Naive thymus-derived CD4-positive, alpha-beta T cell (primary cell): Measurements from ENCODE around the gene MEAK7. TPM values are rescaled to one million over a fixed set of nuclear protein-coding genes. Genes with fewer than 3 reads are reported as not detected.
"Not testable (repeated sequence)": the region's sequence is repeated elsewhere in the genome, so short reads cannot be mapped to it uniquely, and the experiment has no call there.

ENCODE experiments used
- ATAC-seq: fragments of 150-1000 bp; cut with Tn5 transposase; 2 replicates; pipeline ENCODE4 v1.10.0; 2021; ENCODE audit warnings: mild to moderate bottlenecking, moderate library complexity
- CTCF ChIA-PET: fragments of 350-600 bp; sonication (Branson Sonifier 250); formaldehyde crosslinking; loops from one replicate; lab custom pipeline; 2021; ENCODE audit warnings: antibody characterized with exemption; lab: Charles Lee
- POLR2A ChIA-PET: fragments of 350-600 bp; sonication (Branson Sonifier 250); formaldehyde crosslinking; loops from one replicate; lab custom pipeline; 2021; ENCODE audit warnings: antibody characterized with exemption, inconsistent platforms; lab: Charles Lee
- DNase-seq, 9 donors: peaks; one replicate each; pipeline versions ENCODE4 v3.0.0 to v3.0.0-alpha.2; 2020 to 2022; ENCODE audit warnings: mixed read lengths in 1 of 9
- H3K27ac ChIP-seq: one replicate; pipeline ENCODE4 v1.7.0; 2013; ENCODE audit warnings: mild to moderate bottlenecking, low read depth, low read length, moderate library complexity
- H3K27me3 ChIP-seq, 2 donors: one replicate each; pipeline ENCODE4 v1.7.0; 2013; ENCODE audit warnings: low read length in 2 of 2, mild to moderate bottlenecking in 2 of 2, moderate library complexity in 2 of 2; ENCODE audit not compliant: control insufficient read depth in 2 of 2, insufficient read depth in 2 of 2
- H3K36me3 ChIP-seq, 3 experiments: 1 replicate in 2 of 3; 2 replicates in 1 of 3; pipeline ENCODE4 v1.7.0; 2013; ENCODE audit warnings: low read length in 3 of 3, mild to moderate bottlenecking in 3 of 3, moderate library complexity in 1 of 3; ENCODE audit not compliant: insufficient read depth in 3 of 3, control insufficient read depth in 2 of 3
- H3K4me1 ChIP-seq, 2 donors: one replicate each; pipeline ENCODE4 v1.7.0; 2013; ENCODE audit warnings: low read length in 2 of 2, mild to moderate bottlenecking in 2 of 2, moderate library complexity in 1 of 2; ENCODE audit not compliant: control insufficient read depth in 2 of 2, insufficient read depth in 2 of 2
- H3K4me3 ChIP-seq: 2 replicates; pipeline ENCODE4 v1.7.0; 2013; ENCODE audit warnings: mild to moderate bottlenecking, low read length
- H3K9me3 ChIP-seq, 3 experiments: 1 replicate in 2 of 3; 2 replicates in 1 of 3; pipeline ENCODE4 v1.7.0; 2013; ENCODE audit warnings: low read length in 3 of 3; ENCODE audit not compliant: control insufficient read depth in 2 of 3
- H3K27ac Mint-ChIP-seq, 9 donors: one replicate each; pipeline ENCODE4 v1.8.0; 2020 to 2022; ENCODE audit warnings: mixed read lengths in 9 of 9, mild to moderate bottlenecking in 8 of 9, moderate library complexity in 5 of 9, inconsistent platforms in 2 of 9
- H3K27me3 Mint-ChIP-seq, 5 donors: one replicate each; pipeline ENCODE4 v1.8.0; 2021 to 2022; ENCODE audit warnings: mixed read lengths in 5 of 5, mild to moderate bottlenecking in 1 of 5
- H3K36me3 Mint-ChIP-seq, 5 donors: one replicate each; pipeline ENCODE4 v1.8.0; 2020 to 2022; ENCODE audit warnings: mixed read lengths in 5 of 5, mild to moderate bottlenecking in 3 of 5, inconsistent platforms in 1 of 5
- H3K4me1 Mint-ChIP-seq, 7 donors: one replicate each; pipeline ENCODE4 v1.8.0; 2020 to 2022; ENCODE audit warnings: mixed read lengths in 7 of 7, mild to moderate bottlenecking in 3 of 7, inconsistent platforms in 1 of 7
- H3K4me3 Mint-ChIP-seq, 10 donors: one replicate each; pipeline ENCODE4 v1.8.0; 2020 to 2022; ENCODE audit warnings: mild to moderate bottlenecking in 10 of 10, mixed read lengths in 10 of 10, moderate library complexity in 6 of 10, inconsistent platforms in 2 of 10
- H3K9me3 Mint-ChIP-seq, 11 donors: one replicate each; pipeline ENCODE4 v1.8.0; 2020 to 2022; ENCODE audit warnings: mixed read lengths in 11 of 11, mild to moderate bottlenecking in 4 of 11, inconsistent platforms in 1 of 11, moderate library complexity in 1 of 11
- intact Hi-C, 2 donors: fragments of 100-400 bp; cut with micrococcal nuclease; formaldehyde crosslinking; loops; one replicate each; pipeline ENCODE4 v1.15.1; 2023
- polyA plus RNA-seq, 2 donors: library from polyadenylated mRNA; unstranded; fragments of 300-500 nt; fragmentation: Illumina TruSeq; gene quantifications; one replicate each; pipeline ENCODE4 v1.2.3, GENCODE V29; 2021
- total RNA-seq, 6 experiments: library from RNA in 5 of 6; stranded (reverse) in 5 of 6; gene quantifications; 1 replicate in 5 of 6; 2 replicates in 1 of 6; pipeline ENCODE4 v1.2.3 and lab custom pipeline; 2021 to 2026

The MEAK7 gene
- total and polyA plus RNA-seq, 7 experiments from 2014 or later: 4.0 to 56.1 (median 9.3) TPM

GRCh38 chr16:84518220-84518619, 13.8 kb upstream of the MEAK7 start:
- H3K36me3 ChIP-seq, H3K4me3 ChIP-seq, H3K9me3 ChIP-seq, DNase-seq, ATAC-seq, H3K27me3 Mint-ChIP-seq, H3K9me3 Mint-ChIP-seq, H3K27me3 ChIP-seq: not testable (repeated sequence)
- CTCF ChIA-PET: interaction anchor here (0.8 to 3.5 kb wide), 7 partner anchors 9 to 104 kb away, joined by 3 to 18 read pairs (median 4); no protein-coding TSS in a partner anchor
- Mint-ChIP-seq H3K4me3 (peak overlapping the region in 4 of 10 donors; percentile 19 to 58 (median 36)), H3K4me1 (peaks cover 43 to 76% (median 69%) of the 10 kb centered on the region in 7 donors), H3K27ac (peak overlapping the region; percentile 72 to 91 (median 84)), H3K36me3 (peaks cover 0 to 42% (median 0%) of the 10 kb centered on the region in 5 donors)
- peak overlapping the region; percentile 22 for H3K27ac ChIP-seq
- POLR2A ChIA-PET: interaction anchor here (0.7 to 11.8 kb wide), 15 partner anchors 10 to 580 kb away, joined by 3 to 96 read pairs (median 4); partner anchors contain the start of gene COTL1
- H3K4me1 ChIP-seq: peaks cover 54 to 73% of the 10 kb centered on the region in 2 donors
- intact Hi-C loops: loop anchor here in 1 of 2 donors (5.0 to 10.0 kb wide), 3 partner anchors 494 to 1037 kb away; partner anchors contain the start of gene ZDHHC7

GRCh38 chr16:84517366-84517765, 12.9 kb upstream of the MEAK7 start:
- intact Hi-C loops: loop anchor here in 1 of 2 donors (5.0 to 10.0 kb wide), 3 partner anchors 495 to 1037 kb away; partner anchors contain the start of gene ZDHHC7
- CTCF ChIA-PET: interaction anchor here (3.3 kb wide), 1 partner anchor 32 kb away, joined by 8 read pairs; no protein-coding TSS in a partner anchor
- H3K27me3 Mint-ChIP-seq: no peaks in the 10 kb centered on the region
- peaks cover 0 to 37% (median 0%) of the 10 kb centered on the region in 5 donors for H3K36me3 Mint-ChIP-seq
- POLR2A ChIA-PET: interaction anchor here (0.6 to 11.8 kb wide), 9 partner anchors 9 to 581 kb away, joined by 3 to 96 read pairs (median 4); partner anchors contain the start of gene COTL1
- no peaks in the 10 kb centered on the region for H3K9me3 Mint-ChIP-seq
- Histone ChIP-seq H3K36me3 (no peaks in the 10 kb centered on the region), H3K27me3 (no peaks in the 10 kb centered on the region), H3K4me1 (peaks cover 63 to 80% of the 10 kb centered on the region in 2 donors), H3K27ac (no peak overlapping the region), H3K4me3 (no peak overlapping the region), H3K9me3 (no peaks in the 10 kb centered on the region)
- peaks cover 46 to 79% (median 74%) of the 10 kb centered on the region in 7 donors for H3K4me1 Mint-ChIP-seq
- H3K4me3 Mint-ChIP-seq: no peak overlapping the region
- DNase-seq (no peak), ATAC-seq (no peak)
- H3K27ac Mint-ChIP-seq: peak overlapping the region in 8 of 9 donors; percentile 59 to 91 (median 80)

DNA sequence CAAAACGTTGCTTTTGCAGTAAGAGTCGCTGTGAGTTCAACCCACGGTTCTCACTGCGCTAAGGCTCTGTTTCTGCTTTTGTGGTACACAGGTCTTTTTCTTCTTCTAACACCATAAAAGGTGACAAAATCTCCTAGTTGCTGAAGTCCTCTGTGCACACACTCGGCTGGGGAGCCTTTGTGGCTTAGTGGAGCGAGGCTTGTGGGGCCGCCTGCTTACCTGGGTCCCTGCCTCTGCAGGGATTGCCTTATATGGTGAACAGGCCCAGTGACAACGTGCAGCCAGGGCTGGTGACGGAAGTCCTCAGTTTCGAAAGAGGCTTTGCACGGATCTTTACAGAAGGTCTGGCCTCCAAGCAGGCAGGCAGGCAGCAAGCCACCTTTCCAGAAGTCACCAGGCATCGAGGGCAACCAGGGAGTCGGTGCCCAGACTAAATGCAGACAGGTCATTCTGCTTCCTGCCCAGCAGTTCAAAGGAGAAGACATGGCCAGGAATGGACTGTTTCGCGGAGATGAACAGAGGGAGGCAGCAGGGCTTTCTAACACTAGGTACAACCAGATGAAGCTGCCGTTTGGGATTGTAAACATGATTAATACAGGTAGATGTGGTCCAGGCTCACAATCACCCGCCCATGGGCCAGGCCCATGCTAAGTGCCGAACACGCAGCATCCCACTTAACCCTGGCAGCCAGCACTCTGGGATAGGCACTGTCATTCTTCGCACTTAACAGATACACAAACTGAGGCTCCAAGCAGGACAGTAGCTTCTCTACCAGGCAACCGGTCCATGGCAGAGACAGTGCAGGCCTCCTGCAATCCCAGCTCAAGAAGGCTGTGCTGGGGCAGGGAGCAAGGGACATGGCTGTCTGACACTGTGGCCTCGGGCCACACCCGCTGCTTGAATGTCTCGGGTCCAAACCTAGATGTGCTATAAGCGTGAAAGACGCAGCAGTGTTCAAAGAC, 10.7 kb upstream of the MEAK7 start:
- H3K4me1 ChIP-seq: peaks cover 78 to 81% of the 10 kb centered on the region in 2 donors
- Mint-ChIP-seq H3K27ac (peak overlapping the region; percentile 93 to 99 (median 96)), H3K36me3 (peaks cover 0 to 33% (median 0%) of the 10 kb centered on the region in 5 donors), H3K27me3 (no peaks in the 10 kb centered on the region), H3K9me3 (peaks cover 0 to 1% (median 0%) of the 10 kb centered on the region in 11 donors), H3K4me1 (peaks cover 55 to 84% (median 79%) of the 10 kb centered on the region in 7 donors), H3K4me3 (peak overlapping the region; percentile 66 to 86 (median 73))
- POLR2A ChIA-PET: interaction anchor here (0.6 to 11.8 kb wide), 16 partner anchors 10 to 220 kb away, joined by 3 to 96 read pairs (median 6); partner anchors contain the start of genes COTL1 and MEAK7
- H3K9me3 ChIP-seq: no peaks in the 10 kb centered on the region
- intact Hi-C loops: loop anchor here (1.0 to 10.0 kb wide), 10 partner anchors 9 to 1040 kb away; partner anchors contain the start of genes COTL1 (in 1 of the 2), MEAK7 (in 1 of the 2) and ZDHHC7 (in 1 of the 2)
- DNase-seq: peak; percentile 46 to 88 (median 84)
- peak overlapping the region; percentile 29 for H3K4me3 ChIP-seq
- CTCF ChIA-PET: interaction anchor here (0.7 to 11.4 kb wide), 6 partner anchors 9 to 108 kb away, joined by 3 to 129 read pairs (median 8); partner anchors contain the start of gene COTL1
- H3K27me3 ChIP-seq: no peaks in the 10 kb centered on the region
- peak; percentile 93 for ATAC-seq
- peak overlapping the region; percentile 73 for H3K27ac ChIP-seq
- H3K36me3 ChIP-seq: no peaks in the 10 kb centered on the region

GRCh38 chr16:84514295-84514873, 9.9 kb upstream of the MEAK7 start:
- no peaks in the 10 kb centered on the region for H3K27me3 ChIP-seq
- H3K36me3 Mint-ChIP-seq: peaks cover 0 to 33% (median 0%) of the 10 kb centered on the region in 5 donors
- CTCF ChIA-PET: interaction anchor here (0.7 to 11.4 kb wide), 6 partner anchors 9 to 109 kb away, joined by 3 to 129 read pairs (median 8); partner anchors contain the start of gene COTL1
- H3K27me3 Mint-ChIP-seq: no peaks in the 10 kb centered on the region
- H3K27ac ChIP-seq: peak overlapping the region; percentile 73
- POLR2A ChIA-PET: interaction anchor here (0.6 to 11.8 kb wide), 16 partner anchors 9 to 221 kb away, joined by 3 to 96 read pairs (median 5); partner anchors contain the start of genes COTL1 and MEAK7
- H3K4me1 ChIP-seq: peaks cover 74% of the 10 kb centered on the region in 2 donors
- H3K4me1 Mint-ChIP-seq: peaks cover 50 to 81% (median 74%) of the 10 kb centered on the region in 7 donors
- H3K9me3 Mint-ChIP-seq: peaks cover 0 to 1% (median 0%) of the 10 kb centered on the region in 11 donors
- ATAC-seq (no peak), DNase-seq (no peak)
- H3K4me3 ChIP-seq: peak overlapping the region; percentile 29
- H3K9me3 ChIP-seq: no peaks in the 10 kb centered on the region
- intact Hi-C loops: loop anchor here (1.0 to 10.0 kb wide), 4 partner anchors 40 to 1040 kb away; no protein-coding TSS in a partner anchor
- H3K4me3 Mint-ChIP-seq: peak overlapping the region; percentile 66 to 86 (median 73)
- no peaks in the 10 kb centered on the region for H3K36me3 ChIP-seq
- H3K27ac Mint-ChIP-seq: peak overlapping the region; percentile 93 to 99 (median 96)

- H3K4me3 Mint-ChIP-seq: peak overlapping the region in 9 of 10 donors; percentile 55 to 86 (median 70)
- H3K27ac Mint-ChIP-seq: peak overlapping the region; percentile 93 to 99 (median 96)
- CTCF ChIA-PET: interaction anchor here (0.6 to 11.4 kb wide), 9 partner anchors 37 to 257 kb away, joined by 3 to 129 read pairs (median 4); no protein-coding TSS in a partner anchor
- H3K9me3 Mint-ChIP-seq: peaks cover 0 to 1% (median 0%) of the 10 kb centered on the region in 11 donors
- peaks cover 0 to 33% (median 0%) of the 10 kb centered on the region in 5 donors for H3K36me3 Mint-ChIP-seq
- Histone ChIP-seq H3K36me3 (no peaks in the 10 kb centered on the region), H3K4me3 (no peak overlapping the region), H3K27me3 (no peaks in the 10 kb centered on the region), H3K9me3 (no peaks in the 10 kb centered on the region), H3K27ac (peak overlapping the region; percentile 73), H3K4me1 (peaks cover 66 to 74% of the 10 kb centered on the region in 2 donors)
- H3K4me1 Mint-ChIP-seq: peaks cover 47 to 79% (median 71%) of the 10 kb centered on the region in 7 donors
- ATAC-seq (no peak), DNase-seq (no peak)
- POLR2A ChIA-PET: interaction anchor here (0.6 to 11.8 kb wide), 17 partner anchors 8 to 248 kb away, joined by 3 to 96 read pairs (median 6); partner anchors contain the start of genes COTL1 and MEAK7
- intact Hi-C loops: loop anchor here (1.0 to 10.0 kb wide), 4 partner anchors 41 to 1041 kb away; no protein-coding TSS in a partner anchor
- no peaks in the 10 kb centered on the region for H3K27me3 Mint-ChIP-seq
Measured at GRCh38 chr16:84513666-84514065, 9.2 kb upstream of the MEAK7 start.
